A549 (cell line): ENCODE data around the gene PMM2.

ENCODE experiments used
- EHMT2 ChIP-seq: fragments of 200-600 bp; sonication (generic); IDR thresholded peaks from 2 replicates; pipeline ENCODE4 v1.6.1; 2016; ENCODE audit warnings: antibody characterized with exemption, low read depth, mild to moderate bottlenecking, moderate library complexity
- EP300 ChIP-seq, 2 experiments: fragments of >200 bp; sonication (Bioruptor Twin); formaldehyde crosslinking; IDR thresholded peaks; 2 replicates in 1 of 2; 3 replicates in 1 of 2; pipeline ENCODE4 v1.6.1; 2016 to 2017
- FOXS1 ChIP-seq: fragments of 250-450 bp; sonication (Bioruptor Pico); IDR thresholded peaks from 2 replicates; pipeline ENCODE4 v1.5.0; 2020; ENCODE audit warnings: mild to moderate bottlenecking, moderate library complexity
- HOXA7 ChIP-seq: fragments of 250-450 bp; sonication (Bioruptor Pico); IDR thresholded peaks from 2 replicates; pipeline ENCODE4 v1.5.0; 2020; ENCODE audit warnings: mild to moderate bottlenecking, moderate library complexity
- MYC ChIP-seq: IDR thresholded peaks from 2 replicates; pipeline ENCODE4 v1.6.1; 2012; ENCODE audit warnings: mild to moderate bottlenecking, inconsistent platforms, low read length, improper control_type of control experiment, borderline replicate concordance
- POLR2A ChIP-seq: IDR thresholded peaks from 2 replicates; pipeline ENCODE4 v1.6.1; 2012; ENCODE audit warnings: mild to moderate bottlenecking, low read length
- RFX5 ChIP-seq: fragments of 450-650 bp; IDR thresholded peaks from 2 replicates; pipeline ENCODE4 v1.7.1; 2014; ENCODE audit warnings: antibody characterized with exemption, mild to moderate bottlenecking, moderate library complexity
- TF ChIP-seq, protein P1 (sequence below): fragments of >200 bp; sonication (Bioruptor Twin); formaldehyde crosslinking; IDR thresholded peaks from 3 replicates; pipeline ENCODE4 v1.5.1; 2016

DNA sequence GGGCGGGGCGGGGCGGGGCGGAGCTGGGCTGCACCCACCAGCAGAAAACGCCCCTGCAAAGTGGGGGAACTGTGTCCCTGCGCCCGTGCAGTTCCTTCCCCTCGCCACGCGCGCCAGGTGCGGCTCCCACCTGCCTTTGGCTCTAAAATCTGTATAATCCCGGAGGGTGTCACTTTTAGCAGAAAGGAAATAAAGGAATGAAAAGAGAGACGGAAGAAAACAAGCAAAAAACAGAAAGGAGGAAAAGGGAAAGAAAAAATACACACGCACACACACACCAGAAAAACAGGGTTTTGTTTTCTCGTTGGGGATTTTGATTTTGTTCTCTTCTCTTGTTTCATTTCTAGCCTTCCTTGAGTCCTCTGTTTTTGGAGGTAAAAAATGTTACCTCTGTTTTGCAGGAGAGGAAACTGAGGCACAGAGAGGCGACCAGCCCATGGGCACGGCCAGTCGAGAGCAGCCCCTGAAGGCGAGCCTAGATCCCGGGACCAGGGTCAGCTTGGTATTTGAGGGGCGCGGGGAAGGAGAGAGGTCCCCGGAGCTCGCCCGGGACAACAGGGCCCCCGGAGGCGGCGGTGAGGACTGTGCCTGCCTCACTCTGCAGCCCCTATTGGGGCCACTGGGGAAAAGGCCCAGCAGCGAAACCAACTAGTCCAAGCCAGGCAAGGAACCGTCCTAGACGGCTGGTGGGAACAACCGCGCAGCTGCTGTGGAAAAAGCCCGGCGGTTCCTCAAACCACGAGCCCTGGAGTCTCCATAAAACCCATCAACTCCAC, 71.8 kb downstream of the PMM2 start:
- TF ChIP-seq POLR2A: no peak
- TF ChIP-seq, protein P1, sequence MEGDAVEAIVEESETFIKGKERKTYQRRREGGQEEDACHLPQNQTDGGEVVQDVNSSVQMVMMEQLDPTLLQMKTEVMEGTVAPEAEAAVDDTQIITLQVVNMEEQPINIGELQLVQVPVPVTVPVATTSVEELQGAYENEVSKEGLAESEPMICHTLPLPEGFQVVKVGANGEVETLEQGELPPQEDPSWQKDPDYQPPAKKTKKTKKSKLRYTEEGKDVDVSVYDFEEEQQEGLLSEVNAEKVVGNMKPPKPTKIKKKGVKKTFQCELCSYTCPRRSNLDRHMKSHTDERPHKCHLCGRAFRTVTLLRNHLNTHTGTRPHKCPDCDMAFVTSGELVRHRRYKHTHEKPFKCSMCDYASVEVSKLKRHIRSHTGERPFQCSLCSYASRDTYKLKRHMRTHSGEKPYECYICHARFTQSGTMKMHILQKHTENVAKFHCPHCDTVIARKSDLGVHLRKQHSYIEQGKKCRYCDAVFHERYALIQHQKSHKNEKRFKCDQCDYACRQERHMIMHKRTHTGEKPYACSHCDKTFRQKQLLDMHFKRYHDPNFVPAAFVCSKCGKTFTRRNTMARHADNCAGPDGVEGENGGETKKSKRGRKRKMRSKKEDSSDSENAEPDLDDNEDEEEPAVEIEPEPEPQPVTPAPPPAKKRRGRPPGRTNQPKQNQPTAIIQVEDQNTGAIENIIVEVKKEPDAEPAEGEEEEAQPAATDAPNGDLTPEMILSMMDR: no peak
- TF ChIP-seq EP300 (IDR thresholded peaks at IDR 0.05): no peak
- no peak for TF ChIP-seq FOXS1
- no peak for TF ChIP-seq EHMT2
- no peak for TF ChIP-seq HOXA7
- TF ChIP-seq MYC: no peak; the same call in 1 of the 2 replicates
- no peak for TF ChIP-seq RFX5
